Measurements from ENCODE around the gene VGLL4.
A peak's percentile ranks its signal among the peaks of the same experiment; 100 is the strongest.

Gene VGLL4

GRCh38 chr3:11643605-11644087 is at the start of gene VGLL4:
Gene VGLL4, minus strand, starts transcription at chr3:11643915. Its CDS starts 397 bp downstream, at chr3:11643518.
- Histone ChIP-seq H3K9ac (ENCODE audit: low read depth, low read length) (peak within 1 kb of the TSS; percentile 93), H3K4me3 (ENCODE audit: low read depth in 1 of 2, low read length in 2 of 2) (peak within 1 kb of the TSS; percentile 93 to 95), H3K9me3 (ENCODE audit: insufficient read depth, low read length, severe bottlenecking) (no peaks in the 10 kb centered on the region), H3K4me2 (ENCODE audit: insufficient read depth, low read length) (peak within 1 kb of the TSS; percentile 76), H3K4me1 (ENCODE audit: insufficient read depth, low read length) (peaks cover 39% of the 10 kb centered on the region), H4K20me1 (ENCODE audit: insufficient read depth, low read length) (peaks cover 28% of the 10 kb centered on the region), H3K79me2 (ENCODE audit: insufficient read depth, low read length) (peaks cover 50% of the 10 kb centered on the region), H2AFZ (ENCODE audit: low read depth, low read length) (peak within 1 kb of the TSS; percentile 83), H3K36me3 (ENCODE audit: insufficient read depth, low read length) (peaks cover 13% of the 10 kb centered on the region), H3K27me3 (ENCODE audit: insufficient read depth, low read length, poor library complexity) (no peaks in the 10 kb centered on the region), H3K27ac (ENCODE audit: low read length) (peak within 1 kb of the TSS; percentile 96)
- ATAC-seq (ENCODE audit: insufficient read depth, low read depth): peak; percentile 88
- DNase-seq: peak; percentile 94
- TF ChIP-seq CTCF (IDR thresholded peaks at IDR 0.05; ENCODE audit: borderline replicate concordance, extremely low read depth, low read length, poor library complexity, severe bottlenecking) (peak; percentile 39), EZH2 (IDR thresholded peaks at IDR 0.05; ENCODE audit: borderline replicate concordance, low read depth, low read length, severe bottlenecking) (no peak)

GRCh38 chr3:11692532-11692813 is 48.8 kb upstream of the VGLL4 start:
- ATAC-seq (ENCODE audit: insufficient read depth, low read depth) (no peak), DNase-seq (no peak)
- no peak for TF ChIP-seq EZH2 (IDR thresholded peaks at IDR 0.05; ENCODE audit: borderline replicate concordance, low read depth, low read length, severe bottlenecking)
- TF ChIP-seq CTCF (IDR thresholded peaks at IDR 0.05; ENCODE audit: borderline replicate concordance, extremely low read depth, low read length, poor library complexity, severe bottlenecking): no peak
- Histone ChIP-seq H3K27ac (ENCODE audit: low read length) (no peak overlapping the region), H3K27me3 (ENCODE audit: insufficient read depth, low read length, poor library complexity) (no peaks in the 10 kb centered on the region), H3K9ac (ENCODE audit: low read depth, low read length) (no peak overlapping the region), H3K4me3 (ENCODE audit: low read depth in 1 of 2, low read length in 2 of 2) (no peak overlapping the region), H3K79me2 (ENCODE audit: insufficient read depth, low read length) (no peaks in the 10 kb centered on the region), H3K4me1 (ENCODE audit: insufficient read depth, low read length) (no peaks in the 10 kb centered on the region), H3K4me2 (ENCODE audit: insufficient read depth, low read length) (no peak overlapping the region), H3K9me3 (ENCODE audit: insufficient read depth, low read length, severe bottlenecking) (no peaks in the 10 kb centered on the region), H4K20me1 (ENCODE audit: insufficient read depth, low read length) (no peaks in the 10 kb centered on the region), H2AFZ (ENCODE audit: low read depth, low read length) (no peak overlapping the region), H3K36me3 (ENCODE audit: insufficient read depth, low read length) (no peaks in the 10 kb centered on the region)

GRCh38 chr3:11691767-11692531 is 48.2 kb upstream of the VGLL4 start:
- no peaks in the 10 kb centered on the region for H3K36me3 ChIP-seq (ENCODE audit: insufficient read depth, low read length)
- H3K9ac ChIP-seq (ENCODE audit: low read depth, low read length): no peak overlapping the region
- no peak for ATAC-seq (ENCODE audit: insufficient read depth, low read depth)
- no peaks in the 10 kb centered on the region for H3K4me1 ChIP-seq (ENCODE audit: insufficient read depth, low read length)
- TF ChIP-seq CTCF (IDR thresholded peaks at IDR 0.05; ENCODE audit: borderline replicate concordance, extremely low read depth, low read length, poor library complexity, severe bottlenecking): no peak
- no peak for TF ChIP-seq EZH2 (IDR thresholded peaks at IDR 0.05; ENCODE audit: borderline replicate concordance, low read depth, low read length, severe bottlenecking)
- no peak overlapping the region for H3K27ac ChIP-seq (ENCODE audit: low read length)
- DNase-seq: no peak
- no peak overlapping the region for H3K4me2 ChIP-seq (ENCODE audit: insufficient read depth, low read length)
- no peaks in the 10 kb centered on the region for H3K9me3 ChIP-seq (ENCODE audit: insufficient read depth, low read length, severe bottlenecking)
- no peak overlapping the region for H2AFZ ChIP-seq (ENCODE audit: low read depth, low read length)
- H3K79me2 ChIP-seq (ENCODE audit: insufficient read depth, low read length): no peaks in the 10 kb centered on the region
- H3K27me3 ChIP-seq (ENCODE audit: insufficient read depth, low read length, poor library complexity): no peaks in the 10 kb centered on the region
- H3K4me3 ChIP-seq (ENCODE audit: low read depth in 1 of 2, low read length in 2 of 2): no peak overlapping the region
- no peaks in the 10 kb centered on the region for H4K20me1 ChIP-seq (ENCODE audit: insufficient read depth, low read length)
